Measurements from ENCODE around the gene GPC2. TPM values are rescaled to one million over a fixed set of nuclear protein-coding genes. Genes with fewer than 3 reads are reported as not detected.
A peak's percentile ranks its signal among the peaks of the same experiment; 100 is the strongest.

The GPC2 gene
- total RNA-seq, 1 donor from 2014 or later = 14.7 TPM

DNA sequence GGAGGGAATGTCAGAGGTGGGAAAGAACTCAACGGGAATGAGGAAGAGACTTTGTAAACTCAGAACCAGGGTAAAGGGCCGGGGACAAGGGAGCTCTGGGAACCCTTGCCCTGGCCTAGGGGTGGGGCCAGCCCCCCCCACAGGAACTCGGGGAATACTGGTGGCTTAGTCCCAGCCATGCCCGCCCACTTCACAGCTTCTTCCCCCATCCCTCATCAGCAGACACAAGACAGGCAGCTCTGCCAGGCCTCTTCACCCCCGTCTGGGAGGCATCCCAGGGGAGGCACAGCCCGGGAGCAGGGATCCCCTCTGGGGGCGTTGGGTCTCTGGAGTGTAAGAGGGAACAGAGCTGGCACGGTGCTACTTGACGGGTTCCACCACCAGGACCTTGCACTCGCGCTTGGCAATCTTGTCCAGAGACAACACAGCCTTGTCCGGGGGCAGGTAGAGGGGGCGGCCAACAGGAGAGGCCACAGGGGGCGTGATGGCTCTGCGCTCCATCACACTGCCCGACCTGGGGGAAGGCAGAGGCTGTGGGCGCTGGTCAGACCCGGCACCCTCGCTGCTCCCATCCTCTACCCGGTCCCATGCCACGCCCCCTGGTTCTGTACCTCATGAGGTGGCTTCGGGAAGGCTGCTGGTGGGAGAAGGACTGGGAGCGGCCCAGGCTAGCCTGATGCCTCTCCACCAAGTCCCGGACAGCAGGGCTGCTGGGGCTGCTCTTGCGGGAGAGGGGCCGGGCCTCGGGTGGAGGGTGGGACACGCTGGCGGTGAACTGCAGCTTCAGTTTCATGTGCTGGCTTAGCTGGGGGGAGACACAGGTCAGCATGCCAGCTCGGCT lies 22.3 kb downstream of the GPC2 start:
- DNase-seq (ENCODE audit: low read depth) = no peak
- no peak overlapping the region for H3K4me3 ChIP-seq (ENCODE audit: low read depth, low read length)
- TF ChIP-seq, protein P1, sequence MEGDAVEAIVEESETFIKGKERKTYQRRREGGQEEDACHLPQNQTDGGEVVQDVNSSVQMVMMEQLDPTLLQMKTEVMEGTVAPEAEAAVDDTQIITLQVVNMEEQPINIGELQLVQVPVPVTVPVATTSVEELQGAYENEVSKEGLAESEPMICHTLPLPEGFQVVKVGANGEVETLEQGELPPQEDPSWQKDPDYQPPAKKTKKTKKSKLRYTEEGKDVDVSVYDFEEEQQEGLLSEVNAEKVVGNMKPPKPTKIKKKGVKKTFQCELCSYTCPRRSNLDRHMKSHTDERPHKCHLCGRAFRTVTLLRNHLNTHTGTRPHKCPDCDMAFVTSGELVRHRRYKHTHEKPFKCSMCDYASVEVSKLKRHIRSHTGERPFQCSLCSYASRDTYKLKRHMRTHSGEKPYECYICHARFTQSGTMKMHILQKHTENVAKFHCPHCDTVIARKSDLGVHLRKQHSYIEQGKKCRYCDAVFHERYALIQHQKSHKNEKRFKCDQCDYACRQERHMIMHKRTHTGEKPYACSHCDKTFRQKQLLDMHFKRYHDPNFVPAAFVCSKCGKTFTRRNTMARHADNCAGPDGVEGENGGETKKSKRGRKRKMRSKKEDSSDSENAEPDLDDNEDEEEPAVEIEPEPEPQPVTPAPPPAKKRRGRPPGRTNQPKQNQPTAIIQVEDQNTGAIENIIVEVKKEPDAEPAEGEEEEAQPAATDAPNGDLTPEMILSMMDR (IDR thresholded peaks at IDR 0.05; ENCODE audit: insufficient read depth, low read length, poor library complexity, severe bottlenecking) = no peak
- peaks cover 1% of the 10 kb centered on the region for H3K36me3 ChIP-seq (ENCODE audit: control insufficient read depth, insufficient read depth, low read length)
- no peaks in the 10 kb centered on the region for H3K27me3 ChIP-seq (ENCODE audit: control insufficient read depth, insufficient read depth, low read length)

DNA sequence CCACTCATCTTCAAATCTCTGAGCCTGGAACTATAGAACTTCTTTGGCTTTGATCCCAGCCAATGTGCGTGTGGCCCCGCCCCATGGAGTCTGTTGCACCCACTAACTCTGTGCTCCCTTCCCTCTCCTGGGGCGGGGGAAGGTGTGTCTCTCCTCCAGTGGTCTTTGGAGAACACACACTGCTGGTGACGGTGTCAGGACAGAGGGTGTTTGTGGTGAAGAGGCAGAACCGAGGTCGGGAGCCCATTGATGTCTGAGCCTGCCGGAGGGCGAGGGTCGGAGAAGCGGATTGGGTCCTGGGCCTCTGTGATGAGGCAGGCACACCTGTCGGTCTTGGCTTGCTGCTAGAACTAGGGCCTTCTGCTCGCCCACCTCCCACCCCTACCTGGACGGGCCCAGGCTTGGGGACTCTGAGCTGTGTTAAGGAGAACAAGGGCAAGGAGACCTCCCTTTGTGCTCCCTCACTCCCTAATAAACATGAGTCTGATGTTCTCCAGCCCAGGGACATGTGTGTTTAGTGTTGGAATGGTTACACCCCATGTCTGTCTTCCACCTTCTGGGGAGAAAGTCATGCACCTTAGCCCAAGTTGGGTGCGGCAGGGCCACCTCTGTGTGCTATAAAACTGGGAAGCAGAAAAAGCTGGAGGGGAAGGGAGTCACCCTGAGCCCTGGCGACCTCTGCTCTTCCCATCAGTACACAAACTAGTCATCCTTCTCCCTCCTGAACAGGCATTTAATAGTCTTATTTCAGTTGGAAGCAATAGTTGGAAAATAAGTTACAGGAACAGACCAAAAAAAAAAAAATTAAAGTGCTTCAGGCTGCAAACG lies 23.3 kb downstream of the GPC2 start:
- peaks cover 1% of the 10 kb centered on the region for H3K36me3 ChIP-seq (ENCODE audit: control insufficient read depth, insufficient read depth, low read length)
- no peak for DNase-seq (ENCODE audit: low read depth)
- no peaks in the 10 kb centered on the region for H3K27me3 ChIP-seq (ENCODE audit: control insufficient read depth, insufficient read depth, low read length)
- no peak overlapping the region for H3K4me3 ChIP-seq (ENCODE audit: low read depth, low read length)
- TF ChIP-seq, protein P1 (IDR thresholded peaks at IDR 0.05; ENCODE audit: insufficient read depth, low read length, poor library complexity, severe bottlenecking) = no peak

DNA sequence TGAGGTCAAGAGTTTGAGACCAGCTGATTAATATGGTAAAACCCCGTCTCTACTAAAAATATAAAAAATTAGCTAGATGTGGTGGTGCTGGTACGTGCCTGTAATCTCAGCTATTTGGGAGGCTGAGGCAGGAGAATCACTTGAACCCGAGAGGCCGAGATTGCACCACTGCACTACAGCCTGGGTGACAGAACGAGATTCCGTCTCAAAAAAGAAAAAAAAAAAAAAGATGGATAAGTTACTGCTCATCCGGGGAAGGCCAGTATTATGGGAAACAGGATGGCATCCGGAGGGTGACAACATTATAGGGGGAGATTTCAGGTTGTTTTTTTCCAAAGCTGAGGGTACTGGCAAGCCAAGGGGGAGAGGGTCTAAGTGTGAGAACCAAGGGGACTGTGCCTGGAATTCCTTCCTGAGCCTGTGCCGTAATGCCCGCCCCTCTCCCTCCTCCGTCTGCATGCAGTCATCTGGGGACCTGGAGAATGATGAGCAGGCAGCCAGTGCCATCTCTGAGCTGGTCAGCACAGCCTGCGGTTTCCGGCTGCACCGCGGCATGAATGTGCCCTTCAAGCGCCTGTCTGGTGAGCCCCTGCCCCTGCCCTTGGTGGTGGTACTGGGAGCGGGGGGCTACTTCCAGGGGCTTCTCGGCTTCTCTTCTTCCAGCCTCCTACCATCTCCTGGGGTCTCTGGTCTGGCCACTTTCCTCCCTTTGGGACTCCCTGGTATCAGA lies 24.1 kb downstream of the GPC2 start:
- Histone ChIP-seq H3K27me3 (ENCODE audit: control insufficient read depth, insufficient read depth, low read length) (no peaks in the 10 kb centered on the region), H3K36me3 (ENCODE audit: control insufficient read depth, insufficient read depth, low read length) (peaks cover 1% of the 10 kb centered on the region), H3K4me3 (ENCODE audit: low read depth, low read length) (no peak overlapping the region)
- TF ChIP-seq, protein P1 (IDR thresholded peaks at IDR 0.05; ENCODE audit: insufficient read depth, low read length, poor library complexity, severe bottlenecking) = no peak
- no peak for DNase-seq (ENCODE audit: low read depth)

DNA sequence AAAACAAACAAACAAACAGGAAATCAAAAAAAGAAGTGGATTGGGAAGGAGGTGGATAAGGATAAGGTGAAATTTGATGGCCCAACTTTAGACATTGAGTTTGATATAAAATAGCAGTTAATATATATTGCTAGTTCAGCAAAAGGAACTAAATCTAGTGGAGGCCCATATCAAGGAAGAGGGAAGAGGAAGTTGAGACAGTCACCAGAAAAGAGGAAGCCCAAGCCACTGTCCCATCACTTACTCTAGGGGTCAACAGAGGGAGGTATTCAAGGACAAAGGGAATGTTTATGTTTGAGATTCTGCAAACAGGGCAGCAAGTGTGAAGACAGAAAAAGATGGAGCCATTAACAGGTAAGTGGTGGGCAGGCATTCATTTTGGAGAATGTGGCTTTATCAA lies 24.8 kb downstream of the GPC2 start:
- no peak for DNase-seq (ENCODE audit: low read depth)
- Histone ChIP-seq H3K36me3 (ENCODE audit: control insufficient read depth, insufficient read depth, low read length) (peaks cover under 1% of the 10 kb centered on the region), H3K27me3 (ENCODE audit: control insufficient read depth, insufficient read depth, low read length) (no peaks in the 10 kb centered on the region), H3K4me3 (ENCODE audit: low read depth, low read length) (no peak overlapping the region)
- TF ChIP-seq, protein P1 (IDR thresholded peaks at IDR 0.05; ENCODE audit: insufficient read depth, low read length, poor library complexity, severe bottlenecking) = no peak

DNA sequence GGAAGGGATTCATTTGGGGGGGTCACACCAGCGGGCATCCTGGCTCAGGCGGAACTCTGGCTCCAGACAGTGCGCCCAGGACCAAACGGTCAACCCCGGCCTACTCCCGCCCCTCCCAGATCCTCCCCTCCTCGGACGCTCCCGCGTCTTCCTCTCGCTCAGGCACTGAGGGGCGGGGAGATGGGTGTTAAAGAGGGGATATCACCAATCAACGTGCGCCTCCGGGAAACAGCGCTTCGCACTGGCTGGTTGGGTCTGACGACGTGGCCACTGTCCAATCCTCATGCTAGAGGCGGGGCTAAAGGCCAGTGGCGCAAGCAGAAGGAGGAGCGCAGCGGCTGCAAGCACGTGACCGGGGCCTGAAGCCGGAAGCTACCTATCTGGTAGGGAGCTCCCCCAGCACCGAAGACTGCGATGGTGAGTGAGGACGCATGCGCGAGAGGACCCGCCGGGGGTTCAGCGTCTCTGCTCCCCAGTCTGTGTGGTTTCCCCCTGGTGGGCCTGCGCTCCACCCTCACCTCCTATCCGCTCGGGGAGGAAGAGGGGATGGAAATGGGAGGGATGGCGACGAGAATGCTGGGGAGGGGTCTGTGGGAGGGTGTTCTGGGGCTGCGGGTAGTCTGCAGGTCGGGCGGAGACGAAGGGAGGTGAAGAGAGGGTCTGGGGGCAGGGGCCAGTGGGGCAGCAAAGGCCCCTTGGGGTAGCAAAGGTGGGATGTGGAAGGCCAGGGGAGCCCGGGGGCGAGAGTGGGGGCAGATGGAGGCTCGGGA lies 28.4 kb downstream of the GPC2 start, which contains the start of gene LAMTOR4:
Gene LAMTOR4, plus strand, starts transcription at position 360 of the 770 bp plus-strand sequence. Its CDS starts 55 bp downstream, at position 415.
- peak within 1 kb of the TSS; percentile 76 for H3K4me3 ChIP-seq (ENCODE audit: low read depth, low read length)
- H3K36me3 ChIP-seq (ENCODE audit: control insufficient read depth, insufficient read depth, low read length) = no peaks in the 10 kb centered on the region
- peak; percentile 97 for DNase-seq (ENCODE audit: low read depth)
- TF ChIP-seq, protein P1 (IDR thresholded peaks at IDR 0.05; ENCODE audit: insufficient read depth, low read length, poor library complexity, severe bottlenecking) = no peak
- no peaks in the 10 kb centered on the region for H3K27me3 ChIP-seq (ENCODE audit: control insufficient read depth, insufficient read depth, low read length)
